HG03045 (cell line): Measurements from ENCODE around the gene ATE1.

Experiments used
- ATAC-seq: cut with Tn5 transposase; IDR thresholded peaks from one replicate; pipeline ENCODE4 v1.9.1; 2021; ENCODE audit warnings: mild to moderate bottlenecking, moderate library complexity; ENCODE audit not compliant: unreplicated experiment

The ATE1 gene

DNA sequence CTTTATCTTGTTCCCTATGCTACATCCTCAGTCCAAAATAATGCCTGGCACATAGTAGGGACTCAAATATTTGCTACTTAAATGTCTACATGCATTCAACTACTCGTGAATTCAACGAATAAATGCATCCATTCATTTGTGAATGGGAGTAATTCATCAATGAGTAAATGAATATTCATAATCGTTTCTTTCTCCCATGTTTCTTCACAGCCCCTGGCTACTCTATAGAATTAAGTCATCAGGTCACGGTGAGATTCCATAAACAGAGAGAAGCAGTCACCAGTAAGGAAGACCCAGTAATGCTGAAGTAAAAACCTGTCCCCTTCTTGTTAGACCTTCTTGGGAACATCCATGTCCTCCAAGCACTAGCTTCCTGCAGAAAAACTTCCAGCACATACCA is 48.4 kb downstream of the ATE1 start:
- no peak for ATAC-seq

DNA sequence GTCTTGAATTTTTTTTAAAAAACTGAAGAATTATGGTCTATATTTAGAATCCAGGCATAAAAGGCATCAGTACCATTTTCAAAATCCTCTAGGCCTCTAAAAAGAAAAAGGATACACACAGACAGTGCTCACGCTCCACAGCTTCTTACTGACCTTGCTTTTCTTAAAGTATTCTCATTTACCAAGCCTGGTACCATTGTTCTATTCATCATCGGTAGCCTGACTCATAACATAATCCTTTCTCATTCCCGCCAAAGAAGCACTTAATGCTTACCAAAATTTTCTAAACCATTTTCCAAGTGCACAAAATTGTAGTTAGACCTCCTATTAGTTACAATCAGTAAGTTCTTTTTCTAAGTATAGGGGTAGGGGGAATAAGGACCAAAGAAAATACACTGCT is 54.6 kb downstream of the ATE1 start:
- ATAC-seq = no peak

DNA sequence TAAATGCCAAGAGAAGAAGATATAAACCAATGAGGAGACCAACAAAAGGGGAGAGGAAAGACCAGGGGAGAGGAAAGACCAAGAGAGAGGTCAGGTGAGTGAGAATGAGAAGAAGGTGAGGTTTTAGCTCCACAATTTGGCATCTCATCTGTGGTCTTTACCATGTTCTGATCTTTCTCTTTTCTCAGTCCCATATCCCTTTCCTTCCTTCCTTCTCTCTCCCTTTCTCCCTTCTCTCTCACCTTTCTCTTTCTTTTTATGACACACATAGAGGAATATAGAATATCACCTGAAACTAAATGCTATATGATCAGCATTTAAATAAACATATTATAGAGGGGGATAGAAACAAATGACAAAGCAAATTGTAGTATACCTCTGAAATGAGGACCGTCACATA is 57.4 kb downstream of the ATE1 start:
- ATAC-seq = no peak

DNA sequence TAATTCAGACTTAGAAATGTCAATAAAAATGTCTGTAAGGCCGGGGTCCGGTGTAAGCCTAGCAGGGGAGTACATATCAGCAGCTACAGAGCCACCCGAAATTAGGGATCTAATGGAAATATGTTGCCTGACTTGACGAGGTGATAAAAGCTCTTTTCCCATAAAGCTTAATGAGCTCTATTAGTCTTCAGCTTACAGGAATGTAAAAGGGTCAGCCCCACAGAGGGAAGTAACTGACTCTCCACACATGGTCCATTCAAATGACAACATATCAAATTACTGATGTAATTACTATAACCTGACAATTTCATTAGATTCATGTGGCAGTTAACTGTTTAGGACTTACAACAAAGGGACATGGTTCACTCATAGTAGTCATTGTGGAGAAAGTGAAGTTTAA is 62.3 kb downstream of the ATE1 start:
- ATAC-seq = no peak

DNA sequence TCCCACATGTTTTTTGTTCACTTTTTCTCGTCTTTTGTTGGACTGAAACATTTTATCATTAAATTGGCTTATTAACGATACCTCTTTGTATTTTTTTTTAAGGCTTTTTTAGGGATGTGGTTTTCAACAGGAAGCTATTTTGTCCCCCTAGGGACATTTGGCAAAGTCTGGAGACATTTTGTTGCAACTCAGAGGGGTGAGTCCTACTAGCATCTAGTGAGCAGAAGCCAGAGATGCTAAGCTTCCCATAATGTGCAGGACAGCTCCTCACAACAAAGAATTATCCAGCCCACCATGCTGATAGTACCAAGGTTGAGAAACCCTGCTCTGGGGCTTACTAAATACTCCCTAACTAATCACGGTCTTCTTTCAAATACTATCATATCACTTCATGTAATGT is 63.2 kb downstream of the ATE1 start:
- no peak for ATAC-seq

DNA sequence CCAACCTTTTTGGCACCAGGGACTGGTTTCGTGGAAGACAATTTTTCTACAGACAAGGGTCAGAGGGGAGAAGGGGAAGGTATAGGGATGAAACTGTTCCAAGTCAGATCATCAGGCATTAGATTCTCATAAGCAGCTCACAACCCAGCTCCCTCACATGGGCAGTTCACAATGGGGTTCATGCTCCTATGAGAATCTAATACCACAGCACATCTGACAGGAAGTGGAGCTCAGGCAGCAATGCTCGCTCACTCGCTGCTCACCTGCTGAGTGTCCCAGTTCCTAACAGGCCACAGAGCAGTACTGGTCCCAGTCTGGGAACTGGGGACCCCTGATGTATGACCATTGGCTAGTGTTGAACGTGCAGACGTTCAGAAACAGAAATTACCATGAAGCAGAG is 63.7 kb downstream of the ATE1 start:
- no peak for ATAC-seq

DNA sequence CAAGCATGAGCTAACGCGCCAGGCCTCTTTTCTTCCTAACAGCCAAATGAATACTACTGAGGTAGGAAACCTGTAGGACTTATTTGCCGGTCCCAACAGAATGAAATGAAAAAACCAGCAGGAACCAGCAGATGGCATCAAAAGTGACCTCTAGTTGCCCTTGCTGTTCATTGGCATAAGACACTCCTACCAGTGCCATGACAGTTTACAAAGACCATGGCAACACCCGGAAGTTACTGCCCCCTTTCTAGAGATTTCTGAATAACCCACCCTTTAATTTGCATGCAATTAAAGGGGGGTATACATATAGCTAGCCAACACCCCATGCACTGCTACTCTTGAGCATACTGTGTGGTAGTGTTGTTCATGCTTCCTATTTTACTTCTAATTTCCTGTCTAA is 65.2 kb downstream of the ATE1 start:
- no peak for ATAC-seq

DNA sequence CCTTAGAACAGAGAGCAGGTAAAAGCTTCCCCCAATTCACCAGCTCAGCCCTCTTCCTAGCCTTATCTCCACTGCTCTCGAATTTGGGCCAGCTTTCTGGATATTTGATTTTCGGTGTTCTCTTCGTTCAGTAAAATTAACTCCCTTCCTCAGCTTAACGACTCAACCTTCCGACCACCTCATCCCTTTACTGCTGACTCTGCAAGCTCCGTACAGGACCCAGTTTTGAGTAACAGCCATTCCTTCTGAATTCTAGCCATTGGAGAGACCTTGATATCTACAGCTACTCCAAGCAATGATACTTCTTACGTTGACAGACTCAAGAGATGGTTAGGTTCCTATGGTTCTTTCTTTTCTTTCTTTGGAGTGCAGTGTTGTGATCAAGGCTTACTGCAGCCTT is 65.8 kb downstream of the ATE1 start:
- ATAC-seq = no peak

DNA sequence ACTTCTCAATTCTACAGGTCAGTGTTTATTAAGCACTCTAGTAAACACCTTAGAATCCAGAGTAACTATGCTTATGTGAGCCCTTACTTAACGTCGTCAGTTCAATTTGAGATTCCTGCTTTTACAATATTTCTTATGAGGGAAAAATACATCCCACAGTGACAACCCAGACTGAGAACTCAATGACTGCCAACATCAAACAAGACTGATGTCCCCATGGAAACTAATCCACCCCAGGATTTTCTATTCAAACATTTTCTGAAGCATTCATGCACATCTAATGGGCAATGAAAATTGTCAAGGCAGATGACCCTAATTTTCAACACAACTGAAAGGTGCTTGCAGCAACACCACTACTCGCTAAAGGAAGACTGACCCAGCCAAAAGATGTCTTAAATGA is 67.0 kb downstream of the ATE1 start:
- ATAC-seq = no peak

DNA sequence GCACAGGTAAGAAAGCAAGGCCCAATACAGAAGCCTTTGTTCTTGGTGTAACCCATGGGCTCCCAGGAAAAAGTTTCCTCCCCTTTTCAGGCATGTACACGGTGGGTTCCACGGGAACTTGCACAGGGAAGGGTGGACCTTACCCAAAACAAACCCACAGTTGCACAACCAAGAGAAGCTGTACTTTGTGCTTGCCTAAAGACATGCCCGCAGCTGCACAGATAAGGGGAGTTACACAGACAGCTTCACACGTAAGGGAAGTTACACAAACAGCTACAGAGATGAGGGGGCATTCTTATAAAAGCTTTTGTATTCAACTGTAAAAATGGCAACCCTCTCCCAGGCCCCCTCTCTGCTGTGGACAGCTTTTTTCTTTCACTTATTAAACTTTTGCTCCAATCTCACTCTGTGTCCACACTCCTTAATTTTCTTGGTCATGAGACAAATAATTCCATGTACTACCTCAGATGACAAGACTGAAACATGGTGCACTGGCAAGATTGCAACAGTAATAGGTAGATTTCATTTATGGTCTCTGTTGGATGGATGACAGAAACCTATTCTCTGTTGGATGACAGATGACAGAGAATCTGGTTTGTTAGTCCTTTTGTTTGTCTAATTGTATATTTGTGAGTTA is 72.9 kb downstream of the ATE1 start:
- ATAC-seq = no peak

DNA sequence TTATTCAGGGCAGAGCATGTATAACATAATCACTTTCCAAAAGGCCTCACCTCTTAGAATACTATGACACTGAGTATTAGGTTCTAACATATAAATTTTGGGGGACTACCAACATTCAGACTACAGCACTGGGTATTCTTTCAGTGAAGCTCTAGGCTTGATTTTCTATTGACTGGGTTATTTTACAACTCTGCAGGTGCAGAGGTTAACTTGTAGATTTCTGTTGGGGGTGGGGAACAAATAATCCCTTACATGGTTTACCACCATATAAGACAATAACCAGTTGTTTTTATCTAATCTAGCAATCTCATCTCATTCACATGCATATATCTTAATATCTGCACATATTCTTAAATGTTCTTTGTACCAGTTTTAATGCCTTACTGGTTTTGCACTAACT is 73.9 kb downstream of the ATE1 start:
- no peak for ATAC-seq

DNA sequence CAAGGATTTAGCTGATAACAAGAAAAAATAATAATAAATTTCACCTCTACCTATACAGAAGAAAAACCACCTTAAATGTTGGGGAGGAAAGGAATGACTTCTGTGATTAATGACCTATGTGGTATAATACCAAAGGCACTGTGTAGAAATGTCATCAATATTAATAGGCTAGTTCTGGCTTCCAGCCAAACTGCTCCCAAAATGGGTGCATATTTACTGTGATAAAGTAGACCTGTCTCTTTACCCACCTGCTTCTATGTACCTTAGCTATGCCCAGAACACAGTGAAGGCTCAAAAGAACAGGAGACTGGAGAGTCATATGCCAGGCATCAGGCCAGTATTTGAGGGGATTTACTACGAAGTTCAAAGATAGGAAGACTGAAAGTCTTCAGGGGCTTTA is 76.0 kb downstream of the ATE1 start:
- ATAC-seq = no peak

DNA sequence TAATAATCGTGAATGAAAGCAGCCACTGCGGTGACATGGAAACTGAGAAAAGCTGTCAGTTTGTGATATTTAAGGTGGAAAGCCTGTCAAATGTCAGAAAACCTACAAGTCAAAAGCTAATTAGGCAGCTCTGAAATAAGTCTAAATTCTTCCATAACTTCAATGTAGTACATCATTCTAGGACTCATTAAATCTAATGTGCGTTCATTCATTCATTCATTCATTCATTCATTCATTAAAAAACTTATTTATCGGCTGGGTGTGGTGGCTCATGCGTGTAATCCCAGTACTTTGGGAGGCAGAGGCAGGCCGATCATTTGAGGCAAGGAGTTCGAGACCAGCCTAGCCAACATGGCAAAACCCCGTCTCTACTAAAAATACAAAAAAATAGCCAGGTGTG is 79.7 kb downstream of the ATE1 start:
- ATAC-seq = no peak

DNA sequence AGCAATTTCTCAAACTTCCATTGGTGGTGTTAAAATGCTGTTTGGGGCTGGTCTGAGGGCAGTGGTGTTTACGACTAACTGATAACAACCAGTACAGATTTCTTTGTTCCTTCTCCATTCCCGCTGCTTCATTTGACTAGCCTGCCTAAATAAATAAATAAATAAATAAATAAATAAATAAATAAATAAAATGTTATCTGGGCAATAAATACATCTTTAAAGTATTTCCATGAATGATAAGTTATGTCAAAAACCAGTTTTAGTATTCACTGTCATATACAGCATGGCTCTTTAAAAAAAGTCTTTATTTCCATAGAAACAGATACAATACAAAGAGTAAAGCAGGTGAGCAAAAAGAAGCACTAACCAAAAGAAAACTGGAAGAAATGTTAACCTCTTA is 81.3 kb downstream of the ATE1 start:
- no peak for ATAC-seq

DNA sequence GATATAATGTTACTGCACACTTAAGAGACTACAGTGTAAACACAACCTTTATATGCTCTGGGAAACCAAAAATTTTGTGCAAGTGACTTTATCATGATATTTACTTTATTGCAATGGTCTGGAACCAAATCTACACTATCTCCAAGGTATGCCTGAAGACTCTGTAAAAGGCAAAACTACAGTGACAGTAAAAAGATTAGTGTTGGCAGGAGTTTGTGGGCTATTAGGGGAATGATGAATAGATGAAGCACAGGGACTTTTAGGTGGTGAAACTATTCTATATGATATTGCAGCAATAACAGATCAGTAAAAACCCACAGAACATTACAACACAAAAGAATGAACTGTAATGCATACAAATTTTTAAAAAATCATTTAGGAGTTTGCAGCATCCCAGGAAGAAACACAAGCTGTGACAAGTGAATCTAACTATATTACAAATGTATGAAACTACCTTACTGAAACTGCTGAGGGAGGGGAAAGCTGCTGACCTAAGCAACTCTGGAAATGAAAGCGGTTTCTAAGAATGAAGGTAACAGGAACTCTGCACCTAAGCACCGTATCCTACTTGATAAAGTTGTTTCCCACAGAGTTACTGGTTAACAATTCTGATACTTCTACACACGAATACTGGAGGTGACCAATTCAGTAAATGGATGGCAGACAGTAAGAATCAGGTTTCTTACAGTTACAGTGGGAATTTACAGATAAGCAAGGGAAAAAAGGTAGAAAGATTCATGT is 82.6 kb downstream of the ATE1 start:
- no peak for ATAC-seq

DNA sequence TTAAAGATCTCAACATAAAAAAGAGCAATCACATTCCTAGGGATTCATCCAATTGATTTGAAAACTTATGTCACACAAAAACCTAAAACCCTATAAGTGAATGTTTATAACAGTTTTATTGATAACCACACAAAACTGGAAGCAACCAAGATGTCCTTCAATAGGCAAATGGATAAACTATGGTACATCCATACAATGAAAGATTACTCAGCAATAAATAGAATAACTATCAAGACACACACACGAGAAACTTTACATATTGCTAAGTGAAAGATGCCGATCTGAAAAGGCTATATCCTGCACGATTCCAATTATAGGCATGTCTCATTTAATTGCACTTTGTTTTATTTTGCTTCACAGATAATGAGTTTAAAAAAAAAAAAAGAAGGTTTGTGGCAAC is 83.3 kb downstream of the ATE1 start:
- ATAC-seq = no peak

DNA sequence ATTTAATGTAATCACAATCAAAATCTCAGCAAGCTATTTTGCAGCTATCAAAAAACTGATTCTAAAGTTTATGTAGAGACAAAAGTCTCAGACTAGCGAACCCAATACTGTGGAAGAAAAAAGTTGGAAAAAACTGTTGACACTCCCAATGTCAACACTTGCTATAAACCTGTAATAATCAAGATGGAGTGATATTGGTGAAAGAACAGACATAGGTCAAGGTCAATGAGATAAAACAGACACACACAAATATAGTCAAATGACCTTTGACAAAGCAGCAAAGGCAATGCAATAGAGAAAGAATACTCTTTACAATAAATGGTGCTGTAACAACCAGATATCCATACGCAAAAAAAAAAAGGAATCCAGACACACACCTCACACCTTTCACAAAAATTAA is 84.5 kb downstream of the ATE1 start:
- ATAC-seq = no peak

DNA sequence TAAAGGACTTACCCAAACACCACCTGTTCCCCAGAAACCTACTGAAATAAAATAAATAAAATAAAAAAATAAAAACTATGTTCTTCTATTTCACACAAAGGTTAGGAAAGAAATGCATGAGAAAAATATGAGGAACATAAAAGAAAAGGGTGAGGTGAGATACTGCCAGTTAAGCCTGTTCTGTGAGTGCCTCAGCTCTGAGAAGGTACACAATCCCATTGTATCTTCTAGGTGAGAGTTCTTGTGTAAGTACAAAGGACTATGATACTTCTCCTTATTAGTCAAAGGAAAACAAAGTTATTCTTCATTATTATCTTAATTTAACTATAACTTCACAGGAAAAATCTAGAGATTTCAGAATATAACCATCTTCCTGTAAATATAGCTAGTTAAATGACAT is 86.0 kb downstream of the ATE1 start:
- no peak for ATAC-seq

DNA sequence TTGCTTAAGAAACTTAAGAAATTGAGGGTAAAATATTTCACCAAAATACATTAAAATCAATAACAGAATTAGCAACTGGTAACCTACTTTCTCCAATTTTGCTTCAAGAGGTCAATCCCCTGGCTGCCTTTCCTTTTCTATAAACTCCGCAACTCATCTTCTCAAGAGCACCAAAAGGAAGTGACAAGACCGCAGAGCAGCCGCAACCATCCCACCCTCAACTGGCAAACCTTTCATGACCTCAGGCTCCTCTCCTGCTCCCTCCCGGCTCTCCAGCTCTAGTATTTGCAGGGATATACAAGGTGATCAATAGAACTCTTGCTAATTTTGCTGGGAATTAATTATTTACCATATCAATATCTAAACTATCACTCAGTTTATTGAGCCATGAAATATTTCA is 88.9 kb downstream of the ATE1 start:
- ATAC-seq = no peak

DNA sequence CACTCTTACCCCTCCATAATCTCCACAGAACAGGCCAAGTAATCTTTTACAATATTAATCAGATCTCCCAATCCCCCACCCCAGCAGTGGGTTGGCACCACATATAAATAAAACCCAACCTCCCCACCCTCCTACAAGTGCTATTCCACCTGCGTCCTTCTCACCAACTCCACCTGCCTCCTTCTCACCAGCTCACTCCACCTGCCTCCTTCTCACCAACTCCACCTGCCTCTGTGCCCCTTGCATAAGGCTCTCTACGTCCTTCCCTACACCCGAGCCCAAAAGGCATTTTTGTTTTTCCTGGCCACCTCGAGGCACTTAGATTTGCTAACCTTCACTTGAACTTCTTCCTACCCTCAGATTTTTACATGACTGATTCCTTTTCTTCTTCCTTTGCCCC is 89.7 kb downstream of the ATE1 start:
- ATAC-seq = no peak

DNA sequence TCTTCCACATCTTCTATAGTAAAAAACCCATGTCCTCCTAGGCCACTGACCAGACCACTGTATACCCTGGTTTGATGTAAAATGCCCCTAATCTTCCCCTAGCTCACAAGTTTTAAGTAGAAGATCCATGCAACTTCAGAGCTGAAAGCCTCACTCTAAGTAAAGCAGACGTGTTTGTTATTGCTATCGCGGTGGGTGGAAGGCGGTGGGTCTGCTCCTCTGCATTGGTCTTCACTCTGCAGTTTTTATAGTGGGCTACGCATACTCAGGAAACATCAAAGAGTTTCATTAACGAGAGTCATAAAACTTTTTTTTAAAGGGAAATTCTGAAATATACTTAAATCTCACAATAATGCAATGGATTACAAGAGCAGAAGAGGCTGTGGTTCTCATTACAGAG is 91.7 kb downstream of the ATE1 start:
- ATAC-seq = no peak

DNA sequence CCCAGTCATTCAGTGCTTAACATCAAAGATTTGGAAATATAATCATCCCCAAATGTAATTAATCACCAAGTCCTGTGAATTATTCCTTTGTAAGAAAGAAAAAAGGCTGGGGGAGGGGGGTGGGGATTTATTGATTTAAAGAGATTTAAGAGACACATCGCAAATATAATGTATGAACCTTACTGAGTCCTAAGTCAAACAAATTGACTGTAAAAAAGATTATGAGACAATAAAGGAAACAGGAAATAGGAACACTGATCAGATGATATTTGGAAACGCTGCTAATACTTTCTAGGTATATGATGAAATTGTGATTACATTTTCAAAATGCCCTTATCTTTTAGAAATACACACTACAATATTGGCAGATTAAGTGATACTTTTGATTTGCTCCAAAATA is 92.5 kb downstream of the ATE1 start:
- ATAC-seq = no peak

DNA sequence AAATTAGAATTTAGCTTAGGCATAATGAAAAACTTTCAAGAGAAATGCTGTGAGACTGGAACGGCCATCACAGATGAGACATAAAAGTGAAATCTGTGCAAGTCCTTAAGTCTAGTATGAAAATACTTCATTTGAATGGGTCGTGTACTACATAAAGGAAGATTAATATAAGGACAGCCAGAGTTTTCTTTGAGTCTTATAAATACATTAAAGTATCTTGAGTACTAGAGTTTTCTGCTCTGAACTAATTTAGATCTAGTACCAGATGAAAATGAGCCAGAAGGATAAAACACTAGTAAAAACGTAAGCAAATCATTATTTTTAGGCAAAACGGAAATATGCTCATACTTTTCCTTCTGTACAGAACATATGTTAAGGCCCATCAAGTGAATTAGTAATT is 93.1 kb downstream of the ATE1 start:
- ATAC-seq = no peak
